Activated CD8-positive, alpha-beta T cell treated with anti-CD3 and anti-CD28 coated beads, Interleukin-2, amount 10 ng/mL, durations not matched to agents 7 days and 5 days (primary cell): ENCODE measurements around the gene ZNF343. TPM values are rescaled to one million over a fixed set of nuclear protein-coding genes. Genes with fewer than 3 reads are reported as not detected.

Experiments used
- ATAC-seq: fragments of 150-1000 bp; cut with Tn5 transposase; one replicate; pipeline ENCODE4 v1.10.0; 2021; ENCODE audit warnings: moderate library complexity
- CTCF ChIA-PET: fragments of 350-600 bp; sonication (Branson Sonifier 250); formaldehyde crosslinking; loops from one replicate; lab custom pipeline; 2021; ENCODE audit warnings: antibody characterized with exemption; lab: Charles Lee
- POLR2A ChIA-PET: fragments of 350-600 bp; sonication (Branson Sonifier 250); formaldehyde crosslinking; loops from one replicate; lab custom pipeline; 2021; ENCODE audit warnings: antibody characterized with exemption; lab: Charles Lee
- DNase-seq: peaks from one replicate; pipeline ENCODE4 v3.0.0-alpha.2; 2020
- H3K27ac Mint-ChIP-seq: one replicate; pipeline ENCODE4 v1.8.0; 2021; ENCODE audit warnings: mild to moderate bottlenecking, mixed read lengths
- H3K27me3 Mint-ChIP-seq: one replicate; pipeline ENCODE4 v1.8.0; 2021; ENCODE audit warnings: low read depth, mixed read lengths
- H3K36me3 Mint-ChIP-seq: one replicate; pipeline ENCODE4 v1.8.0; 2021; ENCODE audit warnings: low read depth, mixed read lengths
- H3K4me1 Mint-ChIP-seq: one replicate; pipeline ENCODE4 v1.8.0; 2021; ENCODE audit warnings: low read depth, mixed read lengths
- H3K4me3 Mint-ChIP-seq: one replicate; pipeline ENCODE4 v1.8.0; 2021; ENCODE audit warnings: mild to moderate bottlenecking, mixed read lengths
- H3K9me3 Mint-ChIP-seq: one replicate; pipeline ENCODE4 v1.8.0; 2022; ENCODE audit warnings: mixed read lengths; ENCODE audit not compliant: insufficient read depth
- total RNA-seq, 2 experiments: library from RNA; stranded (reverse); gene quantifications; one replicate each; pipeline ENCODE4 v1.2.3, GENCODE V29; 2021

ZNF343 gene
- total RNA-seq, 2 experiments from 2014 or later: 8.7 to 9.0 TPM

DNA sequence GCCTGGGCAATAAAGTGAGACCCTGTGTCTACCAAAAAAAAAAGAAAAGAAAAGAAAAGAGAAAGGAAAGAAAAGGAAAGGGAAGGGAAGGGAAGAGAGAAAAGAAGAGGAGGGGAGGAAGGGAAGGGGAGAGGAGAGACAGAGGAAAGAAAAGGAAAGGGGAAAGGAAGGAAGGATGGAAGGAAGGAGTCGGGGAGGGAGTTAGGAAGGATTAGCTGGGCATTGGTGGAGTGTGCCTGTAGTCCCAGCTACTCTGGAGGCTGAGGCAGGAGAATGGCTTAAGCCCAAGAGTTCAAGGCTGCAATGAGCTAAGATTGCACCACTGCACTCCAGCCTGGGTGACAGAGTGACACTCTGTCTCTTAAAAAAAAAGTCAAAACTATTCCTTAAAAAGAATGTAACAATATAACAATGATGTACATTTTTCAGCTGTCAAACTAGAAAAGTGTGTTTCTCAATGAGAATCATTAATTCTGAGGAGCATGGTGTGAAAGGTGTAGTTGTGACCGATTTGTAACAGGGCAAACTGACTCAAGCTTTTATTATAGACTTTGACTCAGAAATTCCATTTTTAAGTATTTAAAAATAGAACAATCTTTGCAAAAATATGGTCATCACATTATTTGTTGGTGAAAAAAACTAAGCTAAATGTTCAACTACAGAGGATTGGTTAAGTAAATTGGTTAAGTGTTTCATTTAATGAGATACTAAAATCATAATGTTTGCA lies 52.8 kb downstream of the ZNF343 start:
- ATAC-seq: no peak
- ChIA-PET CTCF (interaction anchor here (1.0 to 1.8 kb wide), 5 partner anchors 10 to 69 kb away, joined by 4 to 13 read pairs (median 9); no protein-coding TSS in a partner anchor), POLR2A (interaction anchor here (0.8 to 1.2 kb wide), 2 partner anchors 14 to 15 kb away, joined by 4 to 6 read pairs; partner anchors contain the start of gene SNRPB)
- no peak overlapping the region for H3K27ac Mint-ChIP-seq
- H3K36me3 Mint-ChIP-seq: peaks cover 22% of the 10 kb centered on the region
- DNase-seq: no peak
- no peak overlapping the region for H3K4me3 Mint-ChIP-seq
- H3K27me3 Mint-ChIP-seq: peaks cover under 1% of the 10 kb centered on the region
- no peaks in the 10 kb centered on the region for H3K4me1 Mint-ChIP-seq
- H3K9me3 Mint-ChIP-seq: no peaks in the 10 kb centered on the region

DNA sequence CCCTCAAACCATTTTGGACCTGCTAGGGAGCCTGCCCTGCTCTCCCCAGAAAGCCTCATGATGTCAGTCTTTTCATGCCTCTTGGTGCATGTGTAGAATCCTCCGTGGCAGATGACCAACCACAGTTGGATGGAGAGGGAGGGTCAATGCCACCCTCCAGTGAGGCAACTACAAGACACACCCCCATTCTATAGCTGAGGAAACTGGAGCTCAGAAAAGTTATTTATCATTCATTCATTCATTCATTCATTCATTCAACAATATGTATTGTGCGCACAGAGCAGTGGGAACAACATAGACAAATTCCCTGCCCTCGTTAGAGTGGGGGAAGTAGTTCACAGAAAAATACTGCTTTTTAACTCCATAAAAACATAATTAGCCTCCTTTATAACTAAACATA lies 54.9 kb downstream of the ZNF343 start:
- Mint-ChIP-seq H3K4me1 (peaks cover 3% of the 10 kb centered on the region), H3K9me3 (no peaks in the 10 kb centered on the region), H3K4me3 (no peak overlapping the region), H3K27me3 (peaks cover 8% of the 10 kb centered on the region), H3K36me3 (peaks cover 6% of the 10 kb centered on the region), H3K27ac (no peak overlapping the region)
- ChIA-PET POLR2A (no interaction called here), CTCF (interaction anchor here (0.9 to 2.8 kb wide), 5 partner anchors 17 to 246 kb away, joined by 3 to 33 read pairs (median 3); partner anchors contain the start of gene SNRPB)
- ATAC-seq (no peak), DNase-seq (no peak)

DNA sequence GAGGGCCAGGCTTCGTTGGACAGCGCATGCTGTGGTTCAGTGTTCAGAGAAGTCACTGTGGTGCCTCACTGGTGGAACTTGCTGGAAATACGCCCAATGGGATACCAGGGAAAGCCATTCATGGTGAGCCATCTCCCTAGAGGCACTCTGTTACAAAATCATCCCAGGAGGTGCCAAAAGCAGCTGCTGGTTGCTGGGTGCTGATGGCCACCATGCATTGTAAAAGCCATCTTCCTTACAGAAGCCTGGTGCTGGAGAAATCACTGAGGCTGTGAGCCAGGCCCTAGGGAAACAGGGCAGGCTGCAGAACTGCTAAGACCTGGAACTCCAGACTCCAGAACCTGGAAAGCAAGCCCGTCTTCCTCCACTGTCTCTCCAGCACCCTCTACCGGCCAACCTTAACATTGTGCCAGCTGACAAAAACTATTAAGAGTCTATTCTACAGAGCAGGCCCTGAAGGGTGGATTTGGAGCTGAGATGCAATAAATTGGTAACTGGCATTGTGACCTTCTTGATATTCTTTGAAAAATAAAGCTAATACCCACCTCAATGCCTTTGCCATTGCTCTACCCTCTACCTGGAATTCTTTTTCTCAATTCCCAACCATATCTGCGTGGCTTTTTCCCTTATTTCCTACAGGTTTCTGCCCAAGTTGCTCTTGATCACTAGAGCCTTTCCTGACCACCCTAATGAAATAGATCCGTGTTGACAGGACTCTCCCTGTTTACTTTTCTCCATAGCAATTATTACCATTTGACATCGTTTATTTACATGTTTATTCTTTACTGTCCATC lies 56.6 kb downstream of the ZNF343 start:
- Mint-ChIP-seq H3K36me3 (no peaks in the 10 kb centered on the region), H3K27ac (no peak overlapping the region), H3K9me3 (no peaks in the 10 kb centered on the region), H3K4me1 (peaks cover 3% of the 10 kb centered on the region), H3K4me3 (no peak overlapping the region), H3K27me3 (peaks cover 8% of the 10 kb centered on the region)
- POLR2A ChIA-PET: interaction anchor here (1.3 kb wide), 1 partner anchor 17 kb away, joined by 4 read pairs; no protein-coding TSS in a partner anchor
- CTCF ChIA-PET: interaction anchor here (0.5 to 2.8 kb wide), 27 partner anchors 9 to 487 kb away, joined by 3 to 33 read pairs (median 5); partner anchors contain the start of gene SNRPB
- ATAC-seq (peak; percentile 55), DNase-seq (peak; percentile 81)

DNA sequence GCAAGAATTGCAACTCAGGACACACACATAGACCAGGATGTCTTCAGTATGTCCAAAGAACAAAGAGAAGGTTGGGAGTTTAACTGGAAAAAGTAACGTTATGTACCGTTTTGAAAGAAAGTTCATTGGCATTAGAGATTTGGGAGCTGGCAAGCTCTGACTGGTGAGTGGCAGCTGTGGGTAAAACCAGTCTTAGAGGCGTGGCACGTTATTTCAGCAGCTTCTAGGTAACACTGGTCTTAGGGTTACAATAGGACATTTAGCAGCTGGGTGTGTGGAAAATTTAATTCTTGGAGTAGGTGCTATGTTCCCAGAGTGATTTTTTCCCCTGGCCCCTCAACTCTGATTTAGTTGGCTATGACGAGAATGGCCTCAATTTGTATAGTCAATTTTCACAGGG lies 57.3 kb downstream of the ZNF343 start:
- ATAC-seq (no peak), DNase-seq (no peak)
- CTCF ChIA-PET: interaction anchor here (0.8 to 2.8 kb wide), 19 partner anchors 9 to 486 kb away, joined by 3 to 33 read pairs (median 5); partner anchors contain the start of gene SNRPB
- no peak overlapping the region for H3K4me3 Mint-ChIP-seq
- H3K27me3 Mint-ChIP-seq: peaks cover 8% of the 10 kb centered on the region
- H3K9me3 Mint-ChIP-seq: no peaks in the 10 kb centered on the region
- peaks cover 3% of the 10 kb centered on the region for H3K4me1 Mint-ChIP-seq
- H3K27ac Mint-ChIP-seq: no peak overlapping the region
- no peaks in the 10 kb centered on the region for H3K36me3 Mint-ChIP-seq
- POLR2A ChIA-PET: no interaction called here

DNA sequence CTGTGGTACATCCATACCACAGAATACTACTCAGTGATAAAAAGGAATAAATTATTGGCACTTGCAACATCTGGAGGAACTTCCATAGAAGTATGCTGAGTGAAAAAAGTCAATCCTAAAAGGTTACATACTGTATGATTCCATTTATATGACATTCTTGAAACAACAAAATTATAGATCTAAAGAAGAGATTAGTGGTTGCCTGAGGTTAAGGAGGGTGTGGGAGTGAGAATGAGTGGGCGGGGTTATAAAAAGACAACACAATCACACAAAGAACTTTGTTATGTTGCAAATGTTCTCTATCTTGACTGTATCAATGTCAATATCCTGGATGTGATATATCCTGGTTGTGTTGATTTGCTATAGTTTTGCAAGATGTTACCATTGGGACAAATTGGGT lies 59.3 kb downstream of the ZNF343 start:
- Mint-ChIP-seq H3K4me3 (no peak overlapping the region), H3K27me3 (peaks cover 8% of the 10 kb centered on the region), H3K4me1 (peaks cover 3% of the 10 kb centered on the region), H3K27ac (no peak overlapping the region), H3K36me3 (no peaks in the 10 kb centered on the region), H3K9me3 (no peaks in the 10 kb centered on the region)
- ChIA-PET CTCF (no interaction called here), POLR2A (no interaction called here)
- no peak for DNase-seq
- ATAC-seq: no peak

DNA sequence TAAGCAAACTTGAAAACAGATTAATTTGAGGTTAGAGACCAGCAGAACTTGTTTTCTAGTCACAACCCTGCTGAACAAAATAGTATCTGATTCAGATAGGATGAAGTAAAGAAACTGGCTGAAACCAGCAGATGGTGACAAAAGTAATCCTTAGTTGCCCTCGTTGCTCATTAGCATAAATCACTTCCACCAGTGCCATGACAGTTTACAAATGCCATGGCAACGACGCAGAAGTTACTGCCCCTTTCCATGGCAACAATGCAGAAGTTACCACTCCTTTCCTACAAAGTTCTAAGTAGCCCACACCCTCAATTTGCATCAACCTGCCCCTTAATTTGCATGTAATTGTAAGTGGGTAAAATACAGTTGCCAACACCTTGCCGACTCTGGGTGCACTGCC lies 61.9 kb downstream of the ZNF343 start:
- DNase-seq (no peak), ATAC-seq (no peak)
- Mint-ChIP-seq H3K4me1 (peaks cover 3% of the 10 kb centered on the region), H3K27ac (no peak overlapping the region), H3K9me3 (no peaks in the 10 kb centered on the region), H3K4me3 (no peak overlapping the region), H3K27me3 (peaks cover 8% of the 10 kb centered on the region), H3K36me3 (no peaks in the 10 kb centered on the region)
- POLR2A ChIA-PET: no interaction called here
- CTCF ChIA-PET: interaction anchor here (1.2 to 1.9 kb wide), 3 partner anchors 10 to 239 kb away, joined by 5 to 11 read pairs (median 10); no protein-coding TSS in a partner anchor

Other genes starting within 250 kb of the ZNF343 start
- gene TGM3, start 212.9 kb downstream of the ZNF343 start, total RNA-seq: not detected
- not detected for gene TGM6, start 128.0 kb downstream of the ZNF343 start, total RNA-seq
- gene SNRPB, start 38.1 kb downstream of the ZNF343 start, total RNA-seq: 100 to 1,000 TPM; 338 to 339 TPM
- gene TMC2, start 27.7 kb upstream of the ZNF343 start, total RNA-seq: not detected
- gene NOP56, start 143.7 kb upstream of the ZNF343 start, total RNA-seq: 100 to 1,000 TPM; 441 to 450 TPM
- gene IDH3B, start 155.3 kb upstream of the ZNF343 start, total RNA-seq: 100 to 1,000 TPM in 1 of 2 experiments, 10 to 100 TPM in 1; 99.6 to 100 TPM
- not detected for gene EBF4, start 183.9 kb upstream of the ZNF343 start, total RNA-seq